MM.1S (cell line): Measurements from ENCODE around the gene AP5B1.

ENCODE experiments used
- DNase-seq: peaks from one replicate; pipeline ENCODE4 v3.0.0-alpha.2; 2015
- H2AFZ ChIP-seq: fragments of 300-600 bp; sonication (generic); 2 replicates; pipeline ENCODE4 v1.6.0; 2016; ENCODE audit warnings: antibody characterized with exemption, low read length
- H3F3A ChIP-seq: fragments of 300-600 bp; sonication (generic); 2 replicates; pipeline ENCODE4 v1.6.1; 2016; ENCODE audit warnings: mild to moderate bottlenecking, antibody characterized with exemption, low read length, moderate library complexity, mixed read lengths; ENCODE audit not compliant: insufficient read depth
- H3K27ac ChIP-seq: fragments of 300-600 bp; sonication (generic); 2 replicates; pipeline ENCODE4 v1.5.1; 2016; ENCODE audit warnings: mild to moderate bottlenecking, low read length
- H3K27me3 ChIP-seq: fragments of 300-600 bp; sonication (generic); replicated peaks from 2 replicates; pipeline ENCODE4 v1.6.0; 2016; ENCODE audit warnings: low read length; ENCODE audit not compliant: insufficient read depth
- H3K36me3 ChIP-seq: fragments of 300-600 bp; sonication (generic); replicated peaks from 2 replicates; pipeline ENCODE4 v1.6.1; 2016; ENCODE audit warnings: mild to moderate bottlenecking, low read length, mixed read lengths; ENCODE audit not compliant: insufficient read depth
- H3K4me1 ChIP-seq: fragments of 300-600 bp; sonication (generic); 2 replicates; pipeline ENCODE4 v1.6.1; 2016; ENCODE audit warnings: low read length, mixed read lengths
- H3K4me2 ChIP-seq: fragments of 300-600 bp; sonication (generic); 2 replicates; pipeline ENCODE4 v1.6.0; 2016; ENCODE audit warnings: low read depth, low read length
- H3K4me3 ChIP-seq: fragments of 300-600 bp; sonication (generic); 2 replicates; pipeline ENCODE4 v1.5.1; 2016; ENCODE audit warnings: low read length, mixed read lengths
- H3K79me2 ChIP-seq: fragments of 300-600 bp; sonication (generic); 2 replicates; pipeline ENCODE4 v1.6.1; 2016; ENCODE audit warnings: mixed run types, low read length, mixed read lengths
- H3K9ac ChIP-seq: fragments of 300-600 bp; sonication (generic); 2 replicates; pipeline ENCODE4 v1.6.1; 2016; ENCODE audit warnings: low read length, mixed read lengths
- H3K9me2 ChIP-seq: fragments of 300-600 bp; sonication (generic); replicated peaks from 2 replicates; pipeline ENCODE4 v1.6.1; 2016; ENCODE audit warnings: mild to moderate bottlenecking, low read length, mixed read lengths; ENCODE audit not compliant: insufficient read depth
- H3K9me3 ChIP-seq: fragments of 300-600 bp; sonication (generic); replicated peaks from 2 replicates; pipeline ENCODE4 v1.6.1; 2016; ENCODE audit warnings: mild to moderate bottlenecking, low read length, mixed read lengths; ENCODE audit not compliant: insufficient read depth
- H4K20me1 ChIP-seq: fragments of 300-600 bp; sonication (generic); 2 replicates; pipeline ENCODE4 v1.6.1; 2016; ENCODE audit warnings: mild to moderate bottlenecking, low read length, moderate library complexity, mixed read lengths; ENCODE audit not compliant: insufficient read depth
- EZH2 ChIP-seq: fragments of 300-600 bp; sonication (generic); optimal IDR thresholded peaks from 2 replicates; pipeline ENCODE3; 2017; ENCODE audit warnings: low read depth, mild to moderate bottlenecking, antibody characterized with exemption, low read length, mixed read lengths
- EZH2phosphoT487 ChIP-seq: fragments of 300-600 bp; sonication (generic); IDR thresholded peaks from 2 replicates; pipeline ENCODE4 v1.6.1; 2018; ENCODE audit warnings: antibody characterized with exemption, low read length
- TF ChIP-seq, protein P1 (sequence below): fragments of 300-600 bp; sonication (generic); IDR thresholded peaks from 2 replicates; pipeline ENCODE4 v1.5.1; 2016; ENCODE audit warnings: antibody characterized with exemption, low read length, mixed read lengths

Gene AP5B1

DNA sequence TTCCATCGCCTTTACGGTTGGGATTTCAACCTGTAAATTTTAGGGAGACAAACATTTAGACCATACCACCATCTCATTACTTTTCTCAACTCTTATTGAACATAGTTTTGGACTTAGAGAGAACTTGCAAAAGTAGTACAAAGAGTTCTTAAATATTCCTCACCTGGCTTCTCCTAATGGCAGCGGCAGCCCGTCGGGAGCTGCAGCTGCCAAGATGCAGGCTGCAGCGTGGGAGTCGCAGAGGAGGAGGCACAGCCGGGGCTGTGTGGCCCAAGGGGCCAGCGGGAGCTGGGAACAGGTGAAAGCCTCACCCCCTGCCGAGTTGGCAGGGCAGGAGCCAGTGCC, 37.1 kb downstream of the AP5B1 start:
- H3F3A ChIP-seq = no peaks in the 10 kb centered on the region
- no peaks in the 10 kb centered on the region for H3K79me2 ChIP-seq
- H4K20me1 ChIP-seq = no peaks in the 10 kb centered on the region
- no peak overlapping the region for H3K9ac ChIP-seq
- H3K36me3 ChIP-seq = no peaks in the 10 kb centered on the region
- H3K4me2 ChIP-seq = no peak overlapping the region
- H2AFZ ChIP-seq = no peak overlapping the region
- no peaks in the 10 kb centered on the region for H3K9me3 ChIP-seq
- no peaks in the 10 kb centered on the region for H3K9me2 ChIP-seq
- H3K27me3 ChIP-seq = 0 out of 2 replicates have a peak, but pooled peaks cover 6% of the 10 kb centered on the region
- H3K4me3 ChIP-seq = no peak overlapping the region
- peaks cover 7% of the 10 kb centered on the region; the same call in 1 of the 2 replicates for H3K4me1 ChIP-seq
- H3K27ac ChIP-seq = no peak overlapping the region
- TF ChIP-seq EZH2 = no peak
- TF ChIP-seq, protein P1, sequence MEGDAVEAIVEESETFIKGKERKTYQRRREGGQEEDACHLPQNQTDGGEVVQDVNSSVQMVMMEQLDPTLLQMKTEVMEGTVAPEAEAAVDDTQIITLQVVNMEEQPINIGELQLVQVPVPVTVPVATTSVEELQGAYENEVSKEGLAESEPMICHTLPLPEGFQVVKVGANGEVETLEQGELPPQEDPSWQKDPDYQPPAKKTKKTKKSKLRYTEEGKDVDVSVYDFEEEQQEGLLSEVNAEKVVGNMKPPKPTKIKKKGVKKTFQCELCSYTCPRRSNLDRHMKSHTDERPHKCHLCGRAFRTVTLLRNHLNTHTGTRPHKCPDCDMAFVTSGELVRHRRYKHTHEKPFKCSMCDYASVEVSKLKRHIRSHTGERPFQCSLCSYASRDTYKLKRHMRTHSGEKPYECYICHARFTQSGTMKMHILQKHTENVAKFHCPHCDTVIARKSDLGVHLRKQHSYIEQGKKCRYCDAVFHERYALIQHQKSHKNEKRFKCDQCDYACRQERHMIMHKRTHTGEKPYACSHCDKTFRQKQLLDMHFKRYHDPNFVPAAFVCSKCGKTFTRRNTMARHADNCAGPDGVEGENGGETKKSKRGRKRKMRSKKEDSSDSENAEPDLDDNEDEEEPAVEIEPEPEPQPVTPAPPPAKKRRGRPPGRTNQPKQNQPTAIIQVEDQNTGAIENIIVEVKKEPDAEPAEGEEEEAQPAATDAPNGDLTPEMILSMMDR = no peak
- no peak for TF ChIP-seq EZH2phosphoT487
- no peak for DNase-seq

DNA sequence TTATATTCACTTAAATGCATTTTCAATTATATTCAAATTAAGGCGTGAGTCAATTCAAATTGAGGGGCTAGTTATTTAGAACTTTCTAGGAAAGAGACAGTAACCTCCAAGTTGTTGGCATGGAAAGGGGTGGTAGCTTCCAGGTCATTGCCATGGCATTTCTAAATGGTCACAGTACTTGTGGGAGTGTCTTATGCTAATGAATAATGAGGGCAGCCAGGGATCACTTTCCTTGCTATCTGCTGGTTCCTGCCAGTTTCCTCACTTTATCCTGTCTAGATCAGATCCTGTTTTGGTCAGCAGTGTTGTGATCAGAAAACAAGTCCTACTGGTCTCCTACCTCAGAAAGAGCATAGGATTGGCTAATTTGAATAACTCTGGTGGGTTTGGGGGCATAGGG, 38.4 kb downstream of the AP5B1 start:
- peaks cover 7% of the 10 kb centered on the region; the same call in 1 of the 2 replicates for H3K4me1 ChIP-seq

DNA sequence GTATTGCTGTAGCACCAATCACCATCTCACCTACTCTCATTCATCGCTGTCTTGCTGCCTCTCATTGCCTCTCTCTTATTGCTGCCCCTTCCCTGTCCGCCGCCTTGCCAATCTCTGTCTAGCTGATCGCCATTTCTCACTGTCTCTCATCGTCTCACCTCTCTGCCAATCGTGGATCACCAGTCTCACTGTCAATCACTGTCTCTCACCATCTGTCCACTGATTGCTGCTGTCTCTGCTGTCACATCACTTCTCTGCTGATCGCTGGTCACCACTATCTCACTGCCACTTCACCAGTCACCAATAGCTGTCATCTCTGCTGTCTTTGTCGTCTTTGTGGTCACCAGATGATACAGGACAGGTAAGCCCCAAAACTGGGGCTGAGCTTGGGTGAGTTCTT, 39.6 kb downstream of the AP5B1 start:
- Histone ChIP-seq H3K36me3 (no peaks in the 10 kb centered on the region), H3K27ac (no peak overlapping the region), H3F3A (no peaks in the 10 kb centered on the region), H3K4me2 (no peak overlapping the region), H3K79me2 (no peaks in the 10 kb centered on the region), H3K4me1 (peaks cover 7% of the 10 kb centered on the region; the same call in 1 of the 2 replicates), H3K9me3 (no peaks in the 10 kb centered on the region), H3K4me3 (no peak overlapping the region), H4K20me1 (no peaks in the 10 kb centered on the region), H3K9me2 (no peaks in the 10 kb centered on the region), H2AFZ (no peak overlapping the region), H3K27me3 (peaks cover 16% of the 10 kb centered on the region; the same call in 1 of the 2 replicates), H3K9ac (no peak overlapping the region)
- DNase-seq = no peak
- TF ChIP-seq EZH2 (no peak), EZH2phosphoT487 (no peak)
- TF ChIP-seq, protein P1 = no peak

More for the DNA sequence above, 38.4 kb downstream of the AP5B1 start:
- no peak for DNase-seq
- no peak overlapping the region for H3K4me2 ChIP-seq
- no peak overlapping the region for H3K4me3 ChIP-seq
- H3K79me2 ChIP-seq = no peaks in the 10 kb centered on the region
- H2AFZ ChIP-seq = no peak overlapping the region
- TF ChIP-seq EZH2phosphoT487 (no peak), EZH2 (no peak)
- TF ChIP-seq, protein P1 = no peak
- H3K27me3 ChIP-seq = 0 out of 2 replicates have a peak, but pooled peaks cover 6% of the 10 kb centered on the region
- H3F3A ChIP-seq = no peaks in the 10 kb centered on the region
- H4K20me1 ChIP-seq = no peaks in the 10 kb centered on the region
- no peak overlapping the region for H3K27ac ChIP-seq
- H3K9me3 ChIP-seq = no peaks in the 10 kb centered on the region
- no peaks in the 10 kb centered on the region for H3K9me2 ChIP-seq
- no peak overlapping the region for H3K9ac ChIP-seq
- H3K36me3 ChIP-seq = no peaks in the 10 kb centered on the region
